GM12891 (cell line): ENCODE measurements around the gene ADAM17.

Experiments used
- DNase-seq: peaks from one replicate; pipeline ENCODE4 v3.0.0; 2011; ENCODE audit warnings: low spot score; ENCODE audit not compliant: insufficient read length
- FAIRE-seq: peaks from 2 replicates; lab custom pipeline; 2011; peaks lifted over from hg19 to GRCh38; lab: Jason Lieb, UNC
- PAX5 ChIP-seq: IDR thresholded peaks from 2 replicates; pipeline ENCODE4 v1.6.1; 2011; ENCODE audit warnings: low read length, moderate library complexity, mild to moderate bottlenecking; ENCODE audit not compliant: insufficient read depth, severe bottlenecking
- POLR2A ChIP-seq: IDR thresholded peaks from 2 replicates; pipeline ENCODE4 v1.6.1; 2011; ENCODE audit warnings: low read depth, low read length, control low read depth
- POLR2AphosphoS5 ChIP-seq: IDR thresholded peaks from 2 replicates; pipeline ENCODE4 v1.6.1; 2011; ENCODE audit warnings: low read depth, low read length, control low read depth
- POU2F2 ChIP-seq: IDR thresholded peaks from 2 replicates; pipeline ENCODE4 v1.6.1; 2011; ENCODE audit warnings: low read depth, mild to moderate bottlenecking, control low read depth, low read length, moderate library complexity
- SPI1 ChIP-seq: IDR thresholded peaks from 2 replicates; pipeline ENCODE4 v1.6.1; 2011; ENCODE audit warnings: low read depth, low read length, control low read depth
- TAF1 ChIP-seq: IDR thresholded peaks from 2 replicates; pipeline ENCODE4 v1.6.1; 2011; ENCODE audit warnings: low read depth, low read length, control low read depth

The ADAM17 gene

DNA sequence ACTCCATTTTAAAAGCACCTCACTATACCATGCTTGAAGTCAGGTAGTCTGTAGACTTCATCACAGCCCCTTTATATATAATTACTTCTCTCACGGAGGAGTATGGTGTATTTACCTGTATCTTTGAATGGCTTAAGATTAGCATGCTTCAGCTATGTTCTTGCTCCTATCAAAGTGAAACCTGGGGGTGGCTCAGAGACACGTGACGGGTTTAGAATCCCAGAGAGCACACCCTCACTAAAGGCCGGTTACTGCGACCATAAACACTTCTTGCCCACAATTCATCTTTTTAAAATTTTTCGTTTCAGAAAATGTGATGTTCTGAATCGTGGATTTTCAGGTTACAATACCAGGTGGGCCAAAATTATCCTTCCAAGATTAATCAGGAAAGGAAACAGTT, 77.7 kb downstream of the ADAM17 start:
- TF ChIP-seq SPI1 (no peak), PAX5 (no peak), POLR2A (no peak)
- no peak for FAIRE-seq
- no peak for DNase-seq

DNA sequence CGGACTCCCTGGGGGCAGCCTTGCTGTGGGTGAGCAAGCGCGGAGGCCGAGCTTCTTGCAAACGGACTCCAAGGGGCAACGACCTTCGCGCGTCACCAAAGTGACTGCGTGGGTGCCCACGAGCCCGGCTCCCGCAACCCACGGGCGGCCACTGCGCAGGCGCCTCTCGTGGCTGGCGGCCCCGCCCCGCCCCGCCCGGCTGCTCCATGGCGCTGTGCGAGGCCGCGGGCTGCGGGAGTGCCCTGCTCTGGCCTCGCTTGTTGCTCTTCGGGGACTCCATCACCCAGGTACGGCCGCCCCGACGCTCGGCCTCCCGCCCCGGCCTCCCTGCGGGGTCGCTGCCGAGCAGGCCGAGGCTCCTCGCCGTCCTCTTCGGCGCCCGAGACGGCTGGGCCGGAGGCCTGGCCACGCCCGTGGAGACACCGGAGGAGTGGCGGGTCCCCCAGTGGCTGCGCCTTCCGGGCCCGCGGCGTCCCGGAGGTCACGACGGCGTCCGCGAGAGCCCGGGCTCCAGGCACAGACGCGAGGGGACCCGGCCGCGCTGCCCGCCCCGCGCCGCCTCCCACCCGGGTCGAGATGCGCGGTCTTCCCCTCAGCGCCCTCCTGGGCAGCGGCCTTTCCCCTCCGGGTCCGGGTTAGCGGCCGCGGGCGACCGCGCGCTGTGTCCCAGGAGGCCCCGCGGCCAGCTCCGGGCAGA, 81.1 kb downstream of the ADAM17 start, which contains the start of gene IAH1:
Gene IAH1, plus strand, starts transcription at position 191 of the 697 bp plus-strand sequence. Its CDS starts 16 bp downstream, at position 207.
- DNase-seq (peak; percentile 64), FAIRE-seq (no peak)
- TF ChIP-seq PAX5 (no peak), POU2F2 (no peak), POLR2AphosphoS5 (no peak), TAF1 (no peak; the same call in 1 of the 2 replicates), SPI1 (no peak), POLR2A (no peak)

DNA sequence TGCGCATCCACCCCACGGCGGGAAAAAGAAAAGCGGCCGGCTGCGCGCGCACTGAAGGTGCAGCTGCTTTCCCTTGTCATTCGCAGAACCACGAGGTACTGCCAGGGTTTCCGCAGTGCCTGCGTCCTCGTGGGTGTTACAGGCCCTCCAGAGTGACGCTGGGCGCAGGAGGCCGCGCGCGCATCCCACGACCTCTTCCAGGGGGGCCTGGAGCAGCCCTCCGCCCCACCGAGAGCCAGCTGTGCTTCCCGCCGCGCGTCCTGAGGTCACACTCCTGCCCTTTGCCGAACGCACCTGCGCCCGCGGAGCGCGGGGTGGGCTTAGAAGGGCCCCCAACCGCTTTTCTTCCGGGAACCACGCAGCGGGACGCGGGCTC, 81.7 kb downstream of the ADAM17 start:
- DNase-seq (peak; percentile 52), FAIRE-seq (peak; percentile 68)
- TF ChIP-seq SPI1 (no peak), POLR2A (no peak), POLR2AphosphoS5 (no peak), POU2F2 (no peak), PAX5 (no peak), TAF1 (no peak)

DNA sequence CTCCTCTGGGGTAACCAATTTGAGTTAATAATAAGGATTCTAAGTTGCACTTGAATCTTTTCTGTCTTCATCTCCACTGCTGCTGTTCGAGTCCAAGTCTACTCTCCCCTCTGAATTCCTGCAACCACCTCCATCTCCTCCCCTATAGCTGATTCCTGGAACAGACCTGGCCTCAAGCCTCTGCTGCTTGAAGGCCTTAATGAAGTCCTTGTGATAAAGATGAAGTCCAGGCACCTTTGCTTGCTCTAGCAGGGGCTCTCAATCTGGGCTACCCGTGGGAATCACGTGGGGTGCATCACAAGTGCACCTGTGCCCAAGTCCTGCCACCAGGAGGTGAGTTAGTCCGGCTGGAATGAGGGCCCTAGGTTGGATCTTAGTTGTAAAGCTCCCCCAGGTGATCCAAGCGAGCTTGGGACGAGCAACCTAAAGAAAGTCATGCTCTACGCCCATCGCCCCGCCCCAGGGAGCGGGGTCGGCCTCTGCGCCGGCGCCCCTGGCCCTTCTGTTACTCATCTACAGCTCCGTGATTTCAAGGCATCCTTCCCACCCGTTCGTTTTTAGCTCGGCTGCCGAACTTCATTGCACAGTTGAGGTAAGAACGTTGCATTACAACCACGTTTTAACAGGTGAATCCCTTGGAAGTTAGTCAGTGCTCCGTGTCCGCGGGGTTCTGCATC, 82.2 kb downstream of the ADAM17 start:
- no peak for TF ChIP-seq POLR2A
- 0 out of 2 replicates have a peak, but pooled peaks have one; percentile 38 for TF ChIP-seq POLR2AphosphoS5
- peak; percentile 51 for FAIRE-seq
- DNase-seq = no peak

DNA sequence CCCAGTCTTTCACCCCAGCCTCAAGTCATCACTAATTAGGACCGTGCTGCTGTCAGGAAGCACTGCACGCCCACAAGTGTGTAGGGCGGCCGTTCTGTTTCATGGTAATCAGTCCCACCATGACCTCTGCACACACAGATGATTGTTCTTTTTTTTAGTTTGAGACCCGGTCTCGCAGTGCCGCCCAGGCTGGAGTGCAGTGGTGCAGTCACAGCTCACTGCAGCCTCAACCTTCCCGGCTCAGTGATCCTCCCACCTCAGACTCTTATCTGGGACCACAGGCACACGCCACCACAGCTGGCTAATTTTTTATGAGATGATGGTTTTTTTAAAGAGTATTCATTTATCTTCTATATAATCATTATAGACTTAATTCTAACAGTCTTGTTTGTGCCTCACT, 83.1 kb downstream of the ADAM17 start:
- TF ChIP-seq PAX5 (no peak), POLR2A (no peak), POU2F2 (no peak), SPI1 (no peak)
- DNase-seq = peak; percentile 27
- peak; percentile 82 for FAIRE-seq

DNA sequence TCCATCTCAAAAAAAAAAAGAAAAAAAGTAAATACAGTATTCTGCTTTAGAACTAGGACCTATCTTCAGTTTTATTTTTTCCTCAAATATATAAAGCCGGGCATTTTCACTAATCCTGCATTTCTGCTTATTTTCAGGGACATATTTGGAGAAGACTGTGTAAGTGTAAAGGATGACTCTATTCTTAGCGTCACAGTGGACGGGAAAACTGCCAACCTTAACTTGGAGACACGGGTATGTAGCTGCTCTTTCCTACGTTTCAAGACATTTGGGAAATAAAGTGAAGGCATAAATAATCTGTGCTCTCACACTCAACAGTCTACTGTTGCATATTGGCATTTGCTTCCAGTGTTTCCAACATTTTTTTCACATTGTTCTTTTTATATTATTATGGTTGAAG, 84.4 kb downstream of the ADAM17 start:
- TF ChIP-seq TAF1 = no peak
- no peak for TF ChIP-seq POLR2AphosphoS5
- no peak for TF ChIP-seq POLR2A
- no peak for TF ChIP-seq POU2F2
- TF ChIP-seq PAX5 = no peak
- no peak for TF ChIP-seq SPI1
- FAIRE-seq = no peak

DNA sequence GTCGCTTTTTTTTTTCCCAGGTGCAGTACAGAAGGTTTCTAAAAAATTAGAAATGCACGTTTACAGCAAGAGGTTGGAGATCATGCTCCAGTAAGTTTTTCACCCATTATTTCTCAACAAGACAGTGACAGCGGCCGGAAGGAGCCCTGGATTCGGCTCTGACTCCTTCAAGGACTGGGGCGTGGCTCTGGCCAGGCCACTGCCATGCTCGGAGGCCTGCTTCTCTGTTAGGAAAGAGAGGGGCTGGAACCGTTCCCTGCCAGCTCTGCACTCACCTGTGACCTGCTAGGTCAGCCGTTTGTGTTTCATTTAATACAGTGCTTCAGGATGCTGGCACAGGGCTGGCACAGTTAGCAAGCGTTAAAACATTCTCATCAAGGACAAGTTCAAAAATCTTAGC, 87.9 kb downstream of the ADAM17 start:
- no peak for FAIRE-seq
- DNase-seq = no peak
- no peak for TF ChIP-seq PAX5
- no peak for TF ChIP-seq TAF1
- TF ChIP-seq POLR2A = no peak
- TF ChIP-seq POU2F2 = no peak
- no peak for TF ChIP-seq POLR2AphosphoS5
- no peak for TF ChIP-seq SPI1

More for the DNA sequence above, 84.4 kb downstream of the ADAM17 start:
- DNase-seq = no peak

DNA sequence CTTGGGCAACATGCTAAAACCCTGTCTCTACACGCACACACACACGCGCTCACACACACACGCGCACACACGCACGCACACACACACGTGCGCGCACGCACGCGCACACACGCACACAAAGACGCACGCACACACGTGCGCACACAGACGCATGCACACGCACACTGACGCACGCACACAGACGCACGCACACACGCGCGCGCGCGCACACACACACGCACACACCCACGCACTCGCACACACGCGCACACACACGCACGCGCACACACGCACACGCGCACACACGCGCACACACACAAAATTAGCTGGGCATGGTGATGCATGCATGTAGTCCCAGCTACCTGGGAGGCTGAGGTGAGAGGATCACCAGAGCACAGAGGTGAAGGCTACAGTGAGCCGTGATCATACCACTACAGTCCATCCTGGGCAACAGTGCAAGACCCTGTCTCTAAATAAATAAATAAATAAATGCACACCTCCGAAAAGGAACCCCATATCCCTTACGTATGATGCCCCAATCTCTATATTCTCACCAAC, 89.4 kb downstream of the ADAM17 start:
- FAIRE-seq (peak; percentile 16), DNase-seq (no peak)
- TF ChIP-seq POLR2A (no peak), TAF1 (no peak), SPI1 (no peak), POU2F2 (no peak), PAX5 (no peak), POLR2AphosphoS5 (no peak)

DNA sequence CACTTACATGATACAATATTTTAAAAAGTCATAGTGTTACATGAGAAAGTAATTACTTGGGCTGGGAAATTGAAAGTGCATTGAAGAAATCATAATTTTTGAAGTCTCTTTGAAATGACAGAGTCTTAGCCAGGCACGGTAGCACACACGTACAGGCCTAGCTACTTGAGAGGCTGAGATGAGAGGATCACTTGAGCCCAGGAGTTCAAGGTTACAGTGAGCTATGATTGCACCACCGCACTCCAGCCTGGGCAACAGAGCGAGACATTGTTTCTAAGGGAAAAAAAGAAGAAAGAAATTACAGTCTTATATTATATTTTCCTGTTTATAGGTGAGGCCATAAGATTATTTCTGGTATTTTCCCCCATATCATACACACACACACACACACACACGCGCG, 90.5 kb downstream of the ADAM17 start:
- no peak for DNase-seq
- TF ChIP-seq POLR2AphosphoS5 (no peak), POLR2A (no peak), SPI1 (no peak), TAF1 (no peak)
- FAIRE-seq = no peak

DNA sequence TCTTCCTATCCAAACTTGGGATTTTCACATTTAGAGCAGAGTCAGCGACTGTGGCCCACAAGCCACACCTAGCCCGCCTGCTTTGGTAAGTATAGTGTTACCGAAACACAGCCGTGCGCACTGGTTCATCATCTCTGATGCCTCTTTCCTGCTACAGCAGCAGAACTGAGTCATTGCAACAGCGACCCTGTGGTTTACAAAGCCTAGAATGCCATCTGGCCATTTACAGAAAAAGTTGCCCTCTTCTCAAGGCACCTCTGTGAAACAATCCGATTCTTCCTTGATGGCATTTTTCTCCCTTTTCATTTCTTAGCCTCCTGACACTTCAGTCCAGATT, 92.0 kb downstream of the ADAM17 start:
- no peak for TF ChIP-seq SPI1
- TF ChIP-seq PAX5 = no peak
- no peak for TF ChIP-seq POU2F2
- TF ChIP-seq TAF1 = no peak
- no peak for TF ChIP-seq POLR2AphosphoS5
- TF ChIP-seq POLR2A = no peak
- DNase-seq (no peak), FAIRE-seq (no peak)
